ENCODE data around the gene EXOC6.

EXOC6 gene

DNA sequence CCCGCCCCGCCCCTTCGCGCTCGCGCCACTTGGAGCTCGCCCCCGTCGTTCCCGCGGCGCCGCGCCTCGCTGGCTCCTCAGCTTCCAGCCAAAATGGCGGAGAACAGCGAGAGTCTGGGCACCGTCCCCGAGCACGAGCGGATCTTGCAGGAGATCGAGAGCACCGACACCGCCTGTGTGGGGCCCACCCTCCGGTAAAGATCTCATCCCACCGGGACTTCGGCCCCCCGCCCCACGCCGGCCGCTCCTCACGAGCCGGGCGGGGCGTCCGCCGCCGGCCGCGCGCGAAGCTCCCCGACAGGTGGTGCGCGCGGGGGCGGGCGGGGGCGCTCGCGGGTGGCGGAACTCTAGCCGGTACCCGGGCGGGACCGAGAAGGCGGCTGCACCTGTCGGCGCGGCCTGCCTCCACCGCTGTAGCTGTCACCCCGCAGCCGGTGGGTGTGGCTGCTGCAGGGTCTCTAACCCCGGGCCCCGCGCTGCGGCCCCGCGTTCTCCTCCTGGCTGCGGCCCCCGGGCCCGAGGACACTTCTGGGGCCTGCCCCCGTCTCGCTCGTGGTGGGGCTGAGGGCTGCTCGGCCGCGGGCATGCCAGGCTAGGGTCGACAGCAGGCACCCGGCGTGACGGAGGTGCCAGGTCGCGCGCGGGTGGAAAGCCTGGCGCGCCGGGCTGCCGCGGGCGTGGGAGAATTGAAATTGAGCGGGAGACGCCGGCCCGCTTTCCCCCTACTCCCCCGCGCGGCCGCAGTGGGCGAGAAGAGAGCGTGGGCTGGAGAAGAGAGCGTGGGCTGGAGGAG is at the start of gene EXOC6:
EXOC6 (plus strand) TSS at position 80 of the 793 bp plus-strand sequence; CDS start at position 94, 14 bp downstream.
- Histone ChIP-seq H3K4me1 (peaks cover 24% of the 10 kb centered on the region), H3K4me3 (peak within 1 kb of the TSS; percentile 61), H3K9me3 (peaks cover 5% of the 10 kb centered on the region), H3K27me3 (ENCODE audit: low read depth) (no peaks in the 10 kb centered on the region), H3K36me3 (replicated peaks) (no peaks in the 10 kb centered on the region)
- in situ Hi-C loops (cut with MboI; ENCODE audit: low sequenced_read_pairs), result no loop called here
- peak; percentile 64 to 88 for DNase-seq (ENCODE audit: low spot score in 2 of 2)

DNA sequence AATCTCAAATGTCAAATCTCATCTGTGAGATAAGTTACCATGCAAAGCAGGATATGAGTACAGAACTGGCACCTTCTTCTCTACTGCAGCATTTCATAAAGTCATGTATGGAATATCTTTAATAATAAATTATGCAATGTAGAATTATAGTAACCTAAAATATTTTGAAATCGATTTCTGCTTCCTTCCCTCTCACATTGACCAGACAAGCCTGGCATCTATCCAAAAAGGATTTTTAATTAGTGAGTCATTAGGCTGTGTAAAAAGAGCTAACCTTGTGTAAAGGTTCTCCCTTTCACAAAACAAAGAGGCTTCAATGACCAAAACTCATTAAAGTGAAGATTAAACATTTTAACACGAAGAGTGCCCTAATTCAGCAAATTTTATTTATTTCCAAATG is 48.8 kb upstream of the EXOC6 start:
- no peak for DNase-seq (ENCODE audit: low spot score in 2 of 2)
- no peak overlapping the region for H3K4me3 ChIP-seq
- H3K9me3 ChIP-seq, result no peaks in the 10 kb centered on the region; the same call in 1 of the 2 replicates
- in situ Hi-C loops (cut with MboI; ENCODE audit: low sequenced_read_pairs), result no loop called here
- H3K36me3 ChIP-seq (replicated peaks), result no peaks in the 10 kb centered on the region
- H3K4me1 ChIP-seq, result no peaks in the 10 kb centered on the region
- no peaks in the 10 kb centered on the region for H3K27me3 ChIP-seq (ENCODE audit: low read depth)

- in situ Hi-C loops (cut with MboI; ENCODE audit: low sequenced_read_pairs), result no loop called here
- Histone ChIP-seq H3K4me3 (no peak overlapping the region), H3K9me3 (no peaks in the 10 kb centered on the region; the same call in 1 of the 2 replicates), H3K36me3 (replicated peaks) (no peaks in the 10 kb centered on the region), H3K4me1 (no peaks in the 10 kb centered on the region), H3K27me3 (ENCODE audit: low read depth) (peaks cover 4% of the 10 kb centered on the region; the same call in 1 of the 2 replicates)
- DNase-seq (ENCODE audit: low spot score in 2 of 2), result no peak
Observed at GRCh38 chr10:92800134-92800733, 48.1 kb upstream of the EXOC6 start.

DNA sequence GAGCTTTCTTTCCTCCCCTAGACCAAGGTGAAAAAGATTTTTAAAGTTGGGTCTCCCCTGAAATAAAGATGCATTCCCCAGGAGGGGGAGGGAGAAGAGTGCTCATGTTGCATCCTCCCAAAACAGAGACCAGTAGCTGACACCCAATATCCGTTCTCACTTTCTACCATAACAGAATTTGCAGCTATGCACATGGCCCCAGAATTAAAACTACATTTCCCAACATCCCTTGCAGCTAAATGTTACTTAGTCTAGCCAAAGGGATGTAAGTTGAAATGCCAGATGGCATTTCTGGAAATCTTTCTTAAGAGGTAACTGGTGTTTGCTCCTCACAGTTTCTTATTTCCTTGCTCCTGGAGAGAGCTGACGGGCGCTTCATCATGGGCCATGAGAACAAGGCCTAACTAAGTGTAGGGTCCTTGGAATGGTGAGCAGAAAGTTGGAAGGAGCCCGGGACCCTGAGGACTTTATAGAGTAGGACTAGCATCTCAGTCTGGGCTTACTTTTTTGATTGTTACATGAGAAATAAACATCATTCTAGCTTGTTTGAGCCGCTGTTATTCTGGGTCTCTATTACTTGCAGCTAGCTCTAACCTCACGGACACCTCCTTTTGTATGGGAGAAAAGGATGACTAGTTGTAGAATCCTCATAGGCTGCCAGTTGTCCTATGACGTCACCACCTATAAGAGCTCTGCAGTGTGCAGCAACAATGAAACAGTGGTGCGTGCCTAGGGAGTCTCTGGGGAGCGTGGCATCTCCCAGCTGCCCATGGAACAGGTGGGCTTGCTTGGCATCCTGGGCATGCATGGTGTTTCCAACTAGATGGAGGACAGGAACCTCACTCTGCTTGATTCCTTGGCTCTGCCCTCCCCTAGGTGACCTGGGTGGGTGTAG is 46.1 kb upstream of the EXOC6 start:
- in situ Hi-C loops (cut with MboI; ENCODE audit: low sequenced_read_pairs), result no loop called here
- DNase-seq (ENCODE audit: low spot score in 2 of 2), result no peak

DNA sequence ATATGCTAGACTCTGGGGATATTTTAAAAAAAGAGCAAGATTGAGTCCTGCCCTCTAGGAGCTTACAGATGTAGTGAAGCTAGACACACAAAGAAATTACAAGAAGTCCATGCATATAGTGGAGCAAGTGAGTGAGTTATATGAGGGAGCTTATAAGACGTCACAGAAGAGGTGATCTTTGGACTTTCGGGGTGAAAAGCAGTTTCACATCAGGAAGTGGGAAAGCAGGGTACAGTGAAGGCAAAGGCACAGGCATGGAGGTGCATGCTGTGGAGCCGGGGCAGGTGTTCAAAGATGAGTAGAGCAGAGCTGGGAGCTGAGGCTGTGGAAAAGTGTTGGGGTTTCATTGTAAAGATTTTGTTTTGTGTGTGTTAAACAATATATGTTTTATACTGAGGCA is 38.5 kb upstream of the EXOC6 start:
- DNase-seq (ENCODE audit: low spot score in 2 of 2), result no peak
- Histone ChIP-seq H3K27me3 (ENCODE audit: low read depth) (peaks cover 45% of the 10 kb centered on the region), H3K4me3 (no peak overlapping the region), H3K36me3 (replicated peaks) (no peaks in the 10 kb centered on the region), H3K9me3 (no peaks in the 10 kb centered on the region), H3K4me1 (peaks cover 16% of the 10 kb centered on the region)
- in situ Hi-C loops (cut with MboI; ENCODE audit: low sequenced_read_pairs), result no loop called here

More for the DNA sequence above, 46.1 kb upstream of the EXOC6 start:
- H3K27me3 ChIP-seq (ENCODE audit: low read depth), result peaks cover 21% of the 10 kb centered on the region
- no peaks in the 10 kb centered on the region for H3K4me1 ChIP-seq
- H3K9me3 ChIP-seq, result no peaks in the 10 kb centered on the region
- no peaks in the 10 kb centered on the region for H3K36me3 ChIP-seq (replicated peaks)
- H3K4me3 ChIP-seq, result no peak overlapping the region

DNA sequence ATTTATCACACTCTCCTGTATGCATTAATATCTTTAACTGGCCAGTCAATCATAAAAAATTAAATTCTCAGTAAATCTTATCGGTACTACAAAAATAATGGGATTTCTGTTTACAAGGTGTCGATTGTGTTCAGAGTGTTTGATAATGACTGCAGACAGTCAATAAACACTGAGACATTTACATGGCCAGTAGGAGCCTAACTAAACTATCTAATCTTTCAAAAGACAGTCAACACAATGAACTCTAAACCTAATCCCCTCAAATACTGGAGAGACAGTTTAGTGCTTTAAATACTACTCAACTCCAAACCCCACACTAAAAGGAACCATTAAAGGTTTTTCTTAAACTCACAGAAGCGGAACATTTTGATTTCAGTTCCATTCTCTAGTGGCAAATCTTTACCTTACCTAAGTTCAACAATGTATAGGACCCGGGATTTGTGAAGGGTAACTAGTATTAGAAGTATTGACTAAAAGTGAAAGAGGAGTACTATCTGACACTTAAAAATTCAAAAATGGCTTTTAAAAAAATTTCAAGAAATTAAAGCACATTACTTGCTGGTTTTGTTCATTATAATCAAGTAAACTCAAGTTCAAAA is 37.3 kb upstream of the EXOC6 start:
- H3K27me3 ChIP-seq (ENCODE audit: low read depth), result peaks cover 43% of the 10 kb centered on the region
- in situ Hi-C loops (cut with MboI; ENCODE audit: low sequenced_read_pairs), result no loop called here
- H3K36me3 ChIP-seq (replicated peaks), result no peaks in the 10 kb centered on the region
- H3K4me3 ChIP-seq, result no peak overlapping the region
- no peaks in the 10 kb centered on the region for H3K9me3 ChIP-seq
- DNase-seq (ENCODE audit: low spot score in 2 of 2), result peak in 1 of 2 experiments; percentile 91
- H3K4me1 ChIP-seq, result peaks cover 16% of the 10 kb centered on the region

DNA sequence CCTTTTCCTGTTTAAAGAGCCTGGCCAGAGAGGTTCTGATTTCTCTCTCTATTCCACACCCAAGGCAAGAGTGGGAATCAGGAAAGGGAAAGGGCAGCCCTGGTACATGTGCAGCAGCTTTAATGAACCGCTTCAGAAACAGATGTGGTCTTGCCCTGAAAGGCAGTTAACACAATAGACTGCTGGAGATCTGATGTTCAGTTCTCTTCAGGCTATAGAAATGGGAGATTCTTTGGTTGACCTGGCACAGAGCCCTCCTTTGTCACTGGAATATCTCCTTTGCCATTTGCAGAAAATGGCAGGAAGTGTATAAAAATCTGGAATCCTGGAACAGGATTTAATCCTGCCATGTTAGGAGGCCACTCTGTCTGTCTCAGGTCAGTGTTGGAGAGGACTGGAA is 36.3 kb upstream of the EXOC6 start:
- no peaks in the 10 kb centered on the region for H3K9me3 ChIP-seq
- no peaks in the 10 kb centered on the region for H3K36me3 ChIP-seq (replicated peaks)
- no peak overlapping the region for H3K4me3 ChIP-seq
- peaks cover 35% of the 10 kb centered on the region for H3K27me3 ChIP-seq (ENCODE audit: low read depth)
- no peak for DNase-seq (ENCODE audit: low spot score in 2 of 2)
- in situ Hi-C loops (cut with MboI; ENCODE audit: low sequenced_read_pairs), result no loop called here
- peaks cover 16% of the 10 kb centered on the region for H3K4me1 ChIP-seq

- Histone ChIP-seq H3K9me3 (no peaks in the 10 kb centered on the region), H3K4me1 (peaks cover 16% of the 10 kb centered on the region), H3K4me3 (no peak overlapping the region), H3K27me3 (ENCODE audit: low read depth) (peaks cover 24% of the 10 kb centered on the region; the same call in 1 of the 2 replicates), H3K36me3 (replicated peaks) (no peaks in the 10 kb centered on the region)
- no peak for DNase-seq (ENCODE audit: low spot score in 2 of 2)
- in situ Hi-C loops (cut with MboI; ENCODE audit: low sequenced_read_pairs), result no loop called here
Observed at GRCh38 chr10:92813979-92814378, 34.3 kb upstream of the EXOC6 start.

DNA sequence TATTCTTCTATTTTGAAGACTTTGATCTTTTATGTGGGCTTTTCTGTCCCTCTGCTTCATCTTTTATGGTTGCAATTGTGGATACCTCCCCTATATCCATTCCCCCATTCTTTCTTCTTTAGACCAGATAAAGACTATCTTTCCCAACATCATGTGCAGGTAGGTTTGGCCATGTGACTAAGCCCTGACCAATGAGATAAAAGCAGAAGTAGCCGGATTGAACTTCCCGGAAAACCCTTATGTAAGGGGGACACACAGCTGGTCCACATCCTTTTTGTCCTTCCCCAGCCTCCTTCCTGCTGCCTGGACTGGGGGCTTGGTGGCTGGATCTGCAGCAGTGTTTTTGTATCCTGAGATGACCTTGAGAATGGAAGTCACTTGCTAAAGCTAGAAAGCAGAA is 33.5 kb upstream of the EXOC6 start:
- H3K4me3 ChIP-seq, result no peak overlapping the region
- peaks cover 22% of the 10 kb centered on the region; the same call in 1 of the 2 replicates for H3K27me3 ChIP-seq (ENCODE audit: low read depth)
- DNase-seq (ENCODE audit: low spot score in 2 of 2), result no peak
- in situ Hi-C loops (cut with MboI; ENCODE audit: low sequenced_read_pairs), result no loop called here
- peaks cover 16% of the 10 kb centered on the region for H3K4me1 ChIP-seq
- H3K9me3 ChIP-seq, result no peaks in the 10 kb centered on the region
- no peaks in the 10 kb centered on the region for H3K36me3 ChIP-seq (replicated peaks)

- Histone ChIP-seq H3K27me3 (ENCODE audit: low read depth) (peaks cover 19% of the 10 kb centered on the region; the same call in 1 of the 2 replicates), H3K9me3 (no peaks in the 10 kb centered on the region; the same call in 1 of the 2 replicates), H3K4me1 (peaks cover 8% of the 10 kb centered on the region), H3K4me3 (no peak overlapping the region), H3K36me3 (replicated peaks) (no peaks in the 10 kb centered on the region)
- in situ Hi-C loops (cut with MboI; ENCODE audit: low sequenced_read_pairs), result no loop called here
- no peak for DNase-seq (ENCODE audit: low spot score in 2 of 2)
Observed at GRCh38 chr10:92816091-92816531, 32.2 kb upstream of the EXOC6 start.

DNA sequence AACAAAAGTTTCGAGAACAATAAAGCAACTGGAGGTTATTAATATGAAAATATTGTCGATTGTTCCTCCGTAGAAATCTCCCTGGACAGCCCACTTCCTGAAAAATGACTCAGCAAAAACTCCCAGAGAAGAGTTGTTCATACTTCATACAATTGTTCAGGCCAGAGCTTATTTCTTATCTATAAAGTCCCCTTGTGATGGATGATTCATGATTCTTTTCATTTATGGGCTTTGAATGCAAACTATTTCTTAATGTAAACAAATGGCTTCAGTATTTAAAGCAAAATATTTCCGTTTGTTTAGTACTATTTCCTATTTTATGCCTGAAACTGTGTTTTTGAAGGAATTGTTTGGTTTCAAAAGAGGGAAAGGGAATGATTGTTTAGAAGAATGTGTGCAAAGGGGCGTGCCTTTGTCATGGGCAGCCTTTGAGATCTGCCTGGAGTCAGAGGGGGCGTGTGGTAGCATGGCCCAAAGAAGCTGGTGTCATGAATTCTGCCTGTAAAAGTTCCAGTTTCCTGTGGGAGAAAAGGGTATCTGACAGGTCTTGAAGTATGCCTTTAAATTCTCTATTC is 26.2 kb upstream of the EXOC6 start:
- in situ Hi-C loops (cut with MboI; ENCODE audit: low sequenced_read_pairs), result no loop called here
- DNase-seq (ENCODE audit: low spot score in 2 of 2), result peak; percentile 73 to 76

GRCh38 chr10:92822964-92823363 is 25.4 kb upstream of the EXOC6 start:
- H3K9me3 ChIP-seq, result peaks cover 4% of the 10 kb centered on the region; the same call in 1 of the 2 replicates
- H3K4me1 ChIP-seq, result peaks cover 17% of the 10 kb centered on the region
- no peak overlapping the region for H3K4me3 ChIP-seq
- no peak for DNase-seq (ENCODE audit: low spot score in 2 of 2)
- in situ Hi-C loops (cut with MboI; ENCODE audit: low sequenced_read_pairs), result no loop called here
- no peaks in the 10 kb centered on the region for H3K27me3 ChIP-seq (ENCODE audit: low read depth)
- no peaks in the 10 kb centered on the region for H3K36me3 ChIP-seq (replicated peaks)

More for the DNA sequence above, 26.2 kb upstream of the EXOC6 start:
- Histone ChIP-seq H3K4me3 (no peak overlapping the region), H3K36me3 (replicated peaks) (no peaks in the 10 kb centered on the region), H3K9me3 (peaks cover 4% of the 10 kb centered on the region; the same call in 1 of the 2 replicates), H3K27me3 (ENCODE audit: low read depth) (no peaks in the 10 kb centered on the region), H3K4me1 (peaks cover 17% of the 10 kb centered on the region)

GRCh38 chr10:92826061-92826460 is 22.3 kb upstream of the EXOC6 start:
- DNase-seq (ENCODE audit: low spot score in 2 of 2), result no peak
- Histone ChIP-seq H3K9me3 (peaks cover 4% of the 10 kb centered on the region; the same call in 1 of the 2 replicates), H3K27me3 (ENCODE audit: low read depth) (no peaks in the 10 kb centered on the region), H3K4me1 (peaks cover 17% of the 10 kb centered on the region), H3K4me3 (no peak overlapping the region), H3K36me3 (replicated peaks) (no peaks in the 10 kb centered on the region)
- in situ Hi-C loops (cut with MboI; ENCODE audit: low sequenced_read_pairs), result no loop called here
